ENCODE results near the gene MTFR2. TPM values are rescaled to one million over a fixed set of nuclear protein-coding genes. Genes with fewer than 3 reads are reported as not detected.

Gene MTFR2
- total RNA-seq = under 1 TPM in 1 of 4 donors, not detected in 3; 0.62 TPM

GRCh38 chr6:136249811-136250685 is at the start of gene MTFR2:
Gene MTFR2, minus strand, starts transcription at chr6:136250311. Its CDS starts 1,212 bp downstream, at chr6:136249099.
- peak within 1 kb of the TSS; percentile 53 to 66 for H3K4me3 ChIP-seq
- H3K4me1 ChIP-seq = peaks cover 0 to 23% (median 10%) of the 10 kb centered on the region in 3 donors
- TF ChIP-seq POLR2A (IDR thresholded peaks at IDR 0.05) = no peak
- peak; percentile 89 for TF ChIP-seq POLR2AphosphoS5 (IDR thresholded peaks at IDR 0.05)
- peak; percentile 99 for ATAC-seq
- no peaks in the 10 kb centered on the region for H3K27me3 ChIP-seq
- H3K27ac ChIP-seq = peak within 1 kb of the TSS in 3 of 4 donors; percentile 60 to 70 (median 60)
- WGBS, 2 donors (ENCODE audit: low coverage in 1 of 2) = 0% methylated on average over 7 to 9 of the region's 59 CpGs
- H3K9me3 ChIP-seq = no peaks in the 10 kb centered on the region
- no peaks in the 10 kb centered on the region for H3K36me3 ChIP-seq

GRCh38 chr6:136294621-136295020 is 44.5 kb upstream of the MTFR2 start:
- Histone ChIP-seq H3K36me3 (no peaks in the 10 kb centered on the region), H3K27ac (no peak overlapping the region), H3K27me3 (no peaks in the 10 kb centered on the region), H3K4me3 (no peak overlapping the region), H3K4me1 (peaks cover 0 to 10% (median 5%) of the 10 kb centered on the region in 3 donors), H3K9me3 (no peaks in the 10 kb centered on the region)
- TF ChIP-seq POLR2AphosphoS5 (IDR thresholded peaks at IDR 0.05) (no peak), POLR2A (IDR thresholded peaks at IDR 0.05) (no peak), EP300 (IDR thresholded peaks at IDR 0.05) (no peak), CTCF (IDR thresholded peaks at IDR 0.05) (no peak)
- no peak for ATAC-seq
- WGBS, 2 donors (ENCODE audit: low coverage in 1 of 2) = 70 to 100% methylated on average over 2 of the region's 3 CpGs

GRCh38 chr6:136290410-136291010 is 40.4 kb upstream of the MTFR2 start:
- peak; percentile 65 for ATAC-seq
- Histone ChIP-seq H3K36me3 (no peaks in the 10 kb centered on the region), H3K4me3 (peak overlapping the region; percentile 84), H3K27ac (peak overlapping the region; percentile 90 to 100 (median 100)), H3K9me3 (no peaks in the 10 kb centered on the region), H3K27me3 (no peaks in the 10 kb centered on the region), H3K4me1 (peaks cover 0 to 43% (median 15%) of the 10 kb centered on the region in 3 donors)
- 4% methylated on average over 11 to 17 of the region's 22 CpGs for WGBS, 2 donors (ENCODE audit: low coverage in 1 of 2)
- TF ChIP-seq EP300 (IDR thresholded peaks at IDR 0.05) (no peak), POLR2AphosphoS5 (IDR thresholded peaks at IDR 0.05) (peak; percentile 6), CTCF (IDR thresholded peaks at IDR 0.05) (peak in 2 of 4 experiments; percentile 5 to 17)

- peaks cover 5 to 50% (median 16%) of the 10 kb centered on the region in 3 donors for H3K4me1 ChIP-seq
- H3K9me3 ChIP-seq = no peaks in the 10 kb centered on the region
- no peaks in the 10 kb centered on the region for H3K36me3 ChIP-seq
- 1% methylated on average over 14 to 18 of the region's 60 CpGs for WGBS, 2 donors (ENCODE audit: low coverage in 1 of 2)
- peak; percentile 95 for ATAC-seq
- TF ChIP-seq EP300 (IDR thresholded peaks at IDR 0.05) (no peak), POLR2AphosphoS5 (IDR thresholded peaks at IDR 0.05) (peak; percentile 99), CTCF (IDR thresholded peaks at IDR 0.05) (peak in 1 of 4 experiments; percentile 3), POLR2A (IDR thresholded peaks at IDR 0.05) (peak; percentile 95 to 98)
- peak within 1 kb of the TSS; percentile 84 for H3K4me3 ChIP-seq
- no peaks in the 10 kb centered on the region for H3K27me3 ChIP-seq
- H3K27ac ChIP-seq = peak within 1 kb of the TSS; percentile 98 to 100 (median 100)
These were observed 39.7 kb upstream of the MTFR2 start, which contains the start of gene BCLAF1 for GRCh38 chr6:136289579-136290409. Gene BCLAF1, minus strand, starts transcription at chr6:136289846. Its CDS starts 9,980 bp downstream, at chr6:136279866.

- no peaks in the 10 kb centered on the region for H3K27me3 ChIP-seq
- H3K27ac ChIP-seq = peak overlapping the region; percentile 98 to 100 (median 100)
- H3K4me1 ChIP-seq = peaks cover 10 to 55% (median 21%) of the 10 kb centered on the region in 3 donors
- no peaks in the 10 kb centered on the region for H3K9me3 ChIP-seq
- H3K4me3 ChIP-seq = peak overlapping the region; percentile 84
- TF ChIP-seq CTCF (IDR thresholded peaks at IDR 0.05) = no peak
- TF ChIP-seq POLR2A (IDR thresholded peaks at IDR 0.05) = no peak
- TF ChIP-seq POLR2AphosphoS5 (IDR thresholded peaks at IDR 0.05) = no peak
- no peak for TF ChIP-seq EP300 (IDR thresholded peaks at IDR 0.05)
- peak; percentile 81 for ATAC-seq
- WGBS, 2 donors (ENCODE audit: low coverage in 1 of 2) = 0% methylated on average over 1 to 11 of the region's 34 CpGs
- H3K36me3 ChIP-seq = no peaks in the 10 kb centered on the region
These were observed 39.1 kb upstream of the MTFR2 start for GRCh38 chr6:136289327-136289578.

All from gastroesophageal sphincter (tissue), 4 donors.